GM23248 (cell line): ENCODE data around the gene ARFGAP3. TPM values are rescaled to one million over a fixed set of nuclear protein-coding genes. Genes with fewer than 3 reads are reported as not detected.

ENCODE experiments used
- DNase-seq: peaks from one replicate; pipeline ENCODE4 v3.0.0-alpha.2; 2015
- H2AFZ ChIP-seq: fragments of 200-600 bp; sonication (generic); 2 replicates; pipeline ENCODE4 v1.6.1; 2016; ENCODE audit warnings: antibody characterized with exemption
- H3F3A ChIP-seq: fragments of 200-600 bp; sonication (generic); 2 replicates; pipeline ENCODE4 v1.6.1; 2016; ENCODE audit warnings: mild to moderate bottlenecking, antibody characterized with exemption, mixed run types; ENCODE audit not compliant: insufficient read depth
- H3K27ac ChIP-seq: fragments of 200-600 bp; sonication (generic); 2 replicates; pipeline ENCODE4 v1.5.1; 2016; ENCODE audit warnings: mild to moderate bottlenecking
- H3K27me3 ChIP-seq: fragments of 200-600 bp; sonication (generic); replicated peaks from 2 replicates; pipeline ENCODE4 v1.6.1; 2016; ENCODE audit warnings: mild to moderate bottlenecking; ENCODE audit not compliant: insufficient read depth
- H3K36me3 ChIP-seq: fragments of 200-600 bp; sonication (generic); 2 replicates; pipeline ENCODE4 v1.6.1; 2016; ENCODE audit warnings: low read depth, mild to moderate bottlenecking
- H3K4me1 ChIP-seq: fragments of 200-600 bp; sonication (generic); 2 replicates; pipeline ENCODE4 v1.6.1; 2016; ENCODE audit warnings: mild to moderate bottlenecking; ENCODE audit not compliant: insufficient read depth
- H3K4me2 ChIP-seq: fragments of 200-600 bp; sonication (generic); one replicate; pipeline ENCODE4 v1.6.1; 2016; ENCODE audit warnings: mild to moderate bottlenecking; ENCODE audit not compliant: unreplicated experiment
- H3K4me3 ChIP-seq: fragments of 200-600 bp; sonication (generic); 2 replicates; pipeline ENCODE4 v1.5.1; 2016; ENCODE audit warnings: mild to moderate bottlenecking
- H3K79me2 ChIP-seq: fragments of 200-600 bp; sonication (generic); 2 replicates; pipeline ENCODE4 v1.6.1; 2016; ENCODE audit warnings: mild to moderate bottlenecking; ENCODE audit not compliant: insufficient read depth
- H3K9ac ChIP-seq: fragments of 200-600 bp; sonication (generic); 2 replicates; pipeline ENCODE4 v1.6.1; 2016; ENCODE audit warnings: mild to moderate bottlenecking
- H3K9me2 ChIP-seq: fragments of 200-600 bp; sonication (generic); 2 replicates; pipeline ENCODE4 v1.6.1; 2016; ENCODE audit warnings: mixed run types, mild to moderate bottlenecking, moderate library complexity; ENCODE audit not compliant: insufficient read depth
- H3K9me3 ChIP-seq: fragments of 200-600 bp; sonication (generic); one replicate; pipeline ENCODE4 v1.6.1; 2017; ENCODE audit warnings: low read depth
- H4K20me1 ChIP-seq: fragments of 200-600 bp; sonication (generic); 2 replicates; pipeline ENCODE4 v1.6.0; 2016; ENCODE audit not compliant: insufficient read depth
- EZH2 ChIP-seq: fragments of 200-600 bp; sonication (generic); IDR thresholded peaks from 2 replicates; pipeline ENCODE4 v1.6.1; 2018; ENCODE audit warnings: antibody characterized with exemption, mild to moderate bottlenecking; ENCODE audit not compliant: insufficient read depth, poor library complexity, severe bottlenecking
- EZH2phosphoT487 ChIP-seq: fragments of 200-600 bp; sonication (generic); IDR thresholded peaks from 2 replicates; pipeline ENCODE4 v1.6.1; 2018; ENCODE audit warnings: antibody characterized with exemption, moderate library complexity, mild to moderate bottlenecking, low read depth; ENCODE audit not compliant: insufficient read depth
- WGBS, 2 experiments: methylation state at CpG; one replicate each; pipeline ENCODE4 v1.1.6; 2015 to 2017; ENCODE audit warnings: low lambda C conversion rate in 2 of 2, low coverage in 1 of 2; ENCODE audit errors: missing lambda C conversion rate in 2 of 2; 5-methylcytosine and 5-hydroxymethylcytosine counted together
- in situ Hi-C: fragments of 300-500 bp; cut with MboI; formaldehyde crosslinking; loops from 2 replicates; pipeline ENCODE4 v1.15.0; 2020
- polyA plus RNA-seq: library from polyadenylated mRNA; unstranded; fragments of >200 nt; fragmentation: Nextera tagmentation; extraction: Ambion mirVana; gene quantifications from 2 replicates; pipeline ENCODE4 v1.2.1, GENCODE V29; 2016
- total RNA-seq: library from RNA; depleted of rRNA; stranded (reverse); fragments of >200 nt; shearing (Covaris generic); gene quantifications from 2 replicates; pipeline ENCODE4 v1.2.3, GENCODE V29; 2014

Gene ARFGAP3
- total and polyA plus RNA-seq, 2 experiments from 2014 or later, result 81.5 to 96.8 TPM

GRCh38 chr22:42887120-42887519 is 30.0 kb upstream of the ARFGAP3 start:
- H3K36me3 ChIP-seq, result peaks cover 15% of the 10 kb centered on the region; the same call in 1 of the 2 replicates
- no peaks in the 10 kb centered on the region for H4K20me1 ChIP-seq
- no peak overlapping the region for H3K4me2 ChIP-seq
- H3K4me1 ChIP-seq, result peaks cover 12% of the 10 kb centered on the region
- no peaks in the 10 kb centered on the region for H3K27me3 ChIP-seq
- H3K4me3 ChIP-seq, result no peak overlapping the region
- in situ Hi-C loops, result no loop called here
- no peaks in the 10 kb centered on the region for H3K9me3 ChIP-seq
- peaks cover 5% of the 10 kb centered on the region; the same call in 1 of the 2 replicates for H3K79me2 ChIP-seq
- no peak for DNase-seq
- no peak for TF ChIP-seq EZH2phosphoT487
- no peak for TF ChIP-seq EZH2
- H2AFZ ChIP-seq, result no peak overlapping the region
- H3K27ac ChIP-seq, result no peak overlapping the region
- no peaks in the 10 kb centered on the region for H3F3A ChIP-seq
- H3K9me2 ChIP-seq, result no peaks in the 10 kb centered on the region
- no peak overlapping the region for H3K9ac ChIP-seq
- 89 to 95% methylated on average over 7 of the region's 7 CpGs for WGBS, 2 experiments

- H3K27me3 ChIP-seq, result no peaks in the 10 kb centered on the region
- H4K20me1 ChIP-seq, result no peaks in the 10 kb centered on the region
- peak overlapping the region; percentile 31 for H3K27ac ChIP-seq
- H3F3A ChIP-seq, result no peaks in the 10 kb centered on the region
- WGBS, 2 experiments, result 30 to 32% methylated on average over 7 to 9 of the region's 9 CpGs
- in situ Hi-C loops, result no loop called here
- H3K4me3 ChIP-seq, result no peak overlapping the region
- peaks cover 12% of the 10 kb centered on the region for H3K4me1 ChIP-seq
- no peaks in the 10 kb centered on the region for H3K9me3 ChIP-seq
- H3K36me3 ChIP-seq, result peaks cover 15% of the 10 kb centered on the region; the same call in 1 of the 2 replicates
- no peak for TF ChIP-seq EZH2phosphoT487
- TF ChIP-seq EZH2, result no peak
- H3K9ac ChIP-seq, result peak overlapping the region; percentile 62
- no peak overlapping the region for H2AFZ ChIP-seq
- no peaks in the 10 kb centered on the region for H3K9me2 ChIP-seq
- DNase-seq, result peak; percentile 84
- no peaks in the 10 kb centered on the region for H3K79me2 ChIP-seq
- no peak overlapping the region for H3K4me2 ChIP-seq
These were observed 28.4 kb upstream of the ARFGAP3 start for GRCh38 chr22:42885446-42885845.

- Histone ChIP-seq H3K36me3 (peaks cover 15% of the 10 kb centered on the region; the same call in 1 of the 2 replicates), H3K4me1 (peaks cover 12% of the 10 kb centered on the region), H3F3A (no peaks in the 10 kb centered on the region), H3K4me2 (no peak overlapping the region), H3K79me2 (no peaks in the 10 kb centered on the region), H2AFZ (no peak overlapping the region), H3K27me3 (no peaks in the 10 kb centered on the region), H3K9me2 (no peaks in the 10 kb centered on the region), H3K27ac (peak overlapping the region; percentile 19; the same call in 1 of the 2 replicates), H3K9me3 (no peaks in the 10 kb centered on the region), H3K4me3 (no peak overlapping the region), H4K20me1 (no peaks in the 10 kb centered on the region), H3K9ac (peak overlapping the region; percentile 62; the same call in 1 of the 2 replicates)
- DNase-seq, result peak; percentile 12
- TF ChIP-seq EZH2phosphoT487 (no peak), EZH2 (no peak)
- 71 to 80% methylated on average over 7 of the region's 7 CpGs for WGBS, 2 experiments
- in situ Hi-C loops, result no loop called here
These were observed 27.7 kb upstream of the ARFGAP3 start for GRCh38 chr22:42884616-42885375.

GRCh38 chr22:42883970-42884369 is 26.9 kb upstream of the ARFGAP3 start:
- peaks cover 15% of the 10 kb centered on the region; the same call in 1 of the 2 replicates for H3K36me3 ChIP-seq
- WGBS, 2 experiments, result 96 to 98% methylated on average over 9 of the region's 9 CpGs

More at GRCh38 chr22:42883970-42884369, 26.9 kb upstream of the ARFGAP3 start:
- Histone ChIP-seq H3F3A (no peaks in the 10 kb centered on the region), H3K9me3 (no peaks in the 10 kb centered on the region), H3K9me2 (no peaks in the 10 kb centered on the region), H3K4me1 (peaks cover 12% of the 10 kb centered on the region), H3K4me3 (no peak overlapping the region), H4K20me1 (no peaks in the 10 kb centered on the region), H3K9ac (no peak overlapping the region), H2AFZ (no peak overlapping the region), H3K27ac (no peak overlapping the region), H3K79me2 (no peaks in the 10 kb centered on the region), H3K27me3 (no peaks in the 10 kb centered on the region), H3K4me2 (no peak overlapping the region)
- in situ Hi-C loops, result no loop called here
- no peak for DNase-seq
- no peak for TF ChIP-seq EZH2phosphoT487
- no peak for TF ChIP-seq EZH2
